NCI-H774 (cell line): Measurements from ENCODE around the gene FHAD1.

ENCODE experiments used
- DNase-seq: peaks from one replicate; lab custom pipeline; 2025; lab: John Stamatoyannopoulos, UW

FHAD1 gene

DNA sequence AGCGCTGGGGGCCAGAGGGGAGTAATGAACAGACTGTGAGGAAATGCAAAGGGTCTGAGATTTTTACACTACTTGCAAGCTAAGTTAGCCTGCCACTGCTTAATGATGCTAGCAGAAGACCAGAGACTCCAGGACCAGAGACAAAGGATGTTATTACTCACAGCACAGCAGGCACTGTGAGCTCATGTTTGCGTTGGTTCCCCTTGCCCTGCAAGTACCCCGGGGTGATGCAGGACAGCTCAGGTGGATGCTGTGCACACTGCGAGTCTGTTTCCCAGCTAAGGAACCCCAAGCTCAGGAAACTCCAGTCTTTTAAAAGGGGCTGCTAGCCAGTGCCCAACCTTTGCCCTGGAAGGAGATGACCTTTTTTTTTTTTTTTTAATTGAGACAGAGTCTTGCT is 1.2 kb downstream of the FHAD1 start:
- no peak for DNase-seq

DNA sequence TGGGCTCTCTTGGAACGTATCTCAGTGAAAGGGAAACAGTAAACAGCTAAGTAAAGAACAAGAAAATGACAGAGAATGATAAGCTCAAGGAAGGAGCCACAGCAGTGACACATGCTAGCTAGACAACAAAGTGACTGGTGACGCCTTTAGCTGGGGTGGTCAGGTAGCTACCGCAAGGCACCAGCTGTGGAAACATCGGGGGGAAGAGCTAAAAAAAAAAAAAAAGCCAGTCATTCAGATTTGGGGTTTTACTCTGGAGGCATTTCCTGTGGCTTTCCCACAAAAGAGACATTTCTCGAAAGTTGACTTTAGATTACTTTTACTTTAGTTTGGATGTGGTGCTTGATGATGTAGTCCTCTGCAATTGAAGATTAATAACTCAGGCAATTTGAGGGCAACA is 2.1 kb downstream of the FHAD1 start:
- no peak for DNase-seq

DNA sequence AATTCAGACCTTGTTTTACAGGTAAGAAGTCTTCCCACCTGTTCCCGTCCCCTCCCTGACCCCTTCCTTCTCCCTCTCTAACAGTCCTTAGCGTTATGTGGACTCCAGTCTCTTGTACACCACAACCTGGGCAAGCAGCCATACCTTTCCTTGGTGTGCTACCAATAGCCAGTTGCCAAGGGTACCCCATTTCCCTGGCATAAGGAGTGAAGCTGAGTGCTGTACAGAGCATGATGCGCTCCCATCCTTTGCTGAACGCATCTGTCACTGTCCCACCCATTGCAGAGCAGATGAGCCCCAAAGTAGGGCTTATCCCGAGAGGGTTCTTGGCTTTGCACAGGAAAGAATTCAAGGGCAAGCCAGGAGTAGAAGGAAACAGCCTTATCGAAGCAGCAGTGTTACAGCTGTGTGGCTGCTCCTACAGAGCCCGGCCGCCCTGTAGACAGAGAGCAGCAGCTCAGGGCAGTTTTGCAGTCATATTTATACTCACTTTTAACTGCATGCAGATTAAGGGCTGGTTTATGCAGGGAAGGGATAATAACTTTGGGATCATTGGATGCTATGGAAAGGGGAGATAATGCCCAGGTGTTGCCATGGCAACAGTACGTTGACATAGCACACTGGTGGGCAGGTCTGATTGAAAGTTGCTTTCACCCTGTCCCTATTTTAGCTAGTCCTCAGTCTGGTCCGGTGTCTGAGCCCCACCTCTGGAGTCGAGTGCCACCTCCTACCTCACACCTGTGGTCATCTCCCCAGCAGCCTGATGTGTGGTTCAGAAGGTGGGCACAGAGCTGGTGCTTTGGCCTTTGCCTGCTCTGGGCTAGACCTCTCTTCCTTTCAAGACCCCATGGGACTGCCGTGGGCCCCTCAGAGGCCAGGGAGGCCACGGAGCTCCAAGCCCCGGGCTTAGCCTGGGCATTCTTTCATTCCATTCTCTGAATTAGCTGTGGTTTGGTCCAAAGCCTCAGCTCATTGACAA is 5.1 kb downstream of the FHAD1 start:
- no peak for DNase-seq

DNA sequence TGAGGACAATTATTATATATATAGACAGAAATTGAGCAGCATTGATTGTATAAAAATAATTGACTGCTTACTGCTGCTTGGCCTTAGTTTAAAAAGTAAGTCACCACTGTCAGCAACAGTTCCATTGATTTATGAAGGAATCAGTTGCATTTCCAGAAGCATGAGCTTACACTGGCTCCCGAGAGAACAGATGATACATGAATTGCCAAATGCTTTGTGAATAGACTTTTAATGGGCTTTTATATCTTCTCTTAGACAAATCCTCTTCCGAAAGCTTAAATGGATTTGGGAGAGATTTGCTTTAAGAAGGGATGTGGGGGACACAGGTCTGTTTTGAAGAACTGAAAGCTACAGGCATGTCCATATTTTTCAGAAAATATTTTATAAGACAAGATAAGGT is 7.5 kb downstream of the FHAD1 start:
- no peak for DNase-seq

DNA sequence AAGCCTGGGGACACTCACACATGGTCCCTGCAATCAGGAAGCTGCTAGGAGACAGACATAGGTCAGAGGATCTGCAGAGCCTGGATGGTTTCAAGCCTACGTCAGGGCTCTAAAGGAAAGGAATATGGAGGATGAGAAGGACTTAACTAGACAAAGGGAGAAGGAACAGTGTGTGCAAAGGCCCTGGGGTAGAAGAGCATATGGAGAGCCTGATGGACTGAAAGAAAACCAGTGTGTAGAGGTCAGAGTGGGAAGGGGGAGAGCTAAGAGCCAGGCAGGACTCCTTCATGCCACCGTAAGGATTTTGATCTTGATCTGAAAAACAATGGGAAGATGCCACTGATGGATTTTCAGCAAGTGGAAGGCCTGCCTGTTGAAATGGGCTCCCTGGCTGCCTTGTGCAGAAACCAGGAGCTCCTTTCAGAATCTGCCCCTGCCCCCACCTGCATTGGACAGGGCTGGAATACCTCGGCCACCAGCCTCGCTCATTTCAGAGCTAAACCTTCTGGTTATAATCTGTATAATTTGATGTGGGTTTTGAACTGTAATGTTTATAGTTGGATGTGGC is 8.6 kb downstream of the FHAD1 start:
- no peak for DNase-seq

DNA sequence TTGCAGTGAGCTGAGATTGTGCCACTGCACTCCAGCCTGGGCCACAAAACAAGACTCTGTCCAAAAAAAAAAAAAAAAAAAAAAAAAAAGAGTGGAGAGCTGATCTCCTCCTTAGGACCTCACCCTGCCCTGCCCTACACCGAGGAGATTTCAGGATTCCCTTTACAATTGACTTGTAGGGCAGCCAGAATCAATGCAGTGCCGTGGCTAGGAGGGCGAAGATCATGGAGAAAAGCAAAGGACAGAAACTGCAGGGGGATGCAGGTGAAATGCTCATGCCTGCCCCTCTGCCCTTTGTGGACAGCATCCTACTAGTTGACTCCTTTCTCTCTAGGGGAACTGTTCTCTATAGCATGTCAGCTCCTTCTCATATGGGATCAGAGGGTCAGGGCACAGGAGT is 9.6 kb downstream of the FHAD1 start:
- DNase-seq: no peak

DNA sequence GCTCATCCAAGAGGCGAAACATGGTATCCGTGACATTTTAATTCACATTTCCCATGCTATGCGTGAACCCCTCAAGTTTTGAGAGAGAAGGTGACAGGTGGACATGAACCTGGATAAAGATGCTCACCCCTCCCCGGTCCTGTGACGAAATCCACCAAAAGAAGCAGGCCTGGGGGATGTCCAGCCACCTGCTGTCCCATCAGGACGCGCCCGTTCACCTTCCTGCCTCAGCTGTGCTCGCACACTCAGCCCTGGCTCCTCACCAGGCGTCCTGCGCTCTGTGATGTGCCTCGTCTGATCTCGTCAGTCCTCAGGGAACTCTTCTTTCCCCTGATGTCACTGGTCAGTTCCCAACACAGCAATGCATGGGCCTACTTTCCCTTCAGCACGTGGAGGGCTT is 10.3 kb downstream of the FHAD1 start:
- DNase-seq: no peak

DNA sequence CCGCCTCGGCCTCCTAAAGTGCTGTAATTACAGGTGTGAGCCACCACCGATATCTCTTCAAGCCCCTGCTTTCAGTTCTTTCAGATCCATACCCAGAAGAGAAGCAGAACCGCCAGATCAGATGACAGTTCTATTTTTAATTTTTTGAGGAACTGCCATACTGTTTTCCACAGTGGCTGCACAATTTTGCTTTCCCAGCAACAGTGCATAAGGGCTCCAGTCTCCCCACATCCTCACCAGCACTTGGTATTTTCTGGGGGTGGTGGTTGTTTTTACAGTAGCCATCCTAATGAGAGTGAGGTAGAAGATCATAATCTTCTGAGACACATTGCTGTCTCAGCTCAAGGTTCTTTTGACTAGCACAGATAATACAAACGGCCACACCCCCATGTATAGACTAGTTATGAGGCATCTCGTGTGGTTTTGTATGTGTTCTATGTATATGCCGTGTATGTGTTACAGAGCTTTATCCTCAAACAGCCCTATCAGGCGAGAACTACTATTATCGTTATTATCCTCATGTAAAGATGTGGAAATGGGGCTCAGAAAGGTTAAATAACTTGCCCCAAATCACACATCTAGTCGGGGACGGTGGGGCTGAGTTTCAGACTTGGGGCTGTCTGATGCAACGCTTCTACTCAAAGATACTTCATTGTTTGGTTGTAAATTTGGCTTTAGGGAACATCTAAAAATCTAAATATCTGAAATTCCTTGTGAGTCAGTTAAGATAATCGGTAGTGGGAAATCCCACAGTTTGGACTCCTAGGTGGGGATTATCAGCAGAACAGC is 12.0 kb downstream of the FHAD1 start:
- DNase-seq: no peak

DNA sequence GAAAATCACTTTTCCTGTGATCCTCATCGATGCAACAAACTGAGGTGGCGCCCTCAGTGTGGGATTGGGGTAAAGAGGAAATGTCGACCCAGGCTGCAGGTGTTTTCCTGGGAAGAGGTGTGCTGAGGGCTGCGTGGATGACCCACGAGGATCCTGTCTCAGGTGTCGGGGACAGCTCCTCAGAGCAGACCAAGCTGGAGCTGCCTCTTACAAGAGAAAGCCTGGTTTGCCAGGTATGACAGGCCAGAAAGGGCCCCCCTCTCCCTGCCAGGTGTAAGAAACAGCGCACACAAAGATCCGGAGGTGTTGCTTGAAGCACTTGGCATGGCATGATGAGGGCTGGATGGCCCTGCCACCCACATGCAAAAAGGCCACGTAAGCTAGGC is 12.6 kb downstream of the FHAD1 start:
- DNase-seq: no peak

DNA sequence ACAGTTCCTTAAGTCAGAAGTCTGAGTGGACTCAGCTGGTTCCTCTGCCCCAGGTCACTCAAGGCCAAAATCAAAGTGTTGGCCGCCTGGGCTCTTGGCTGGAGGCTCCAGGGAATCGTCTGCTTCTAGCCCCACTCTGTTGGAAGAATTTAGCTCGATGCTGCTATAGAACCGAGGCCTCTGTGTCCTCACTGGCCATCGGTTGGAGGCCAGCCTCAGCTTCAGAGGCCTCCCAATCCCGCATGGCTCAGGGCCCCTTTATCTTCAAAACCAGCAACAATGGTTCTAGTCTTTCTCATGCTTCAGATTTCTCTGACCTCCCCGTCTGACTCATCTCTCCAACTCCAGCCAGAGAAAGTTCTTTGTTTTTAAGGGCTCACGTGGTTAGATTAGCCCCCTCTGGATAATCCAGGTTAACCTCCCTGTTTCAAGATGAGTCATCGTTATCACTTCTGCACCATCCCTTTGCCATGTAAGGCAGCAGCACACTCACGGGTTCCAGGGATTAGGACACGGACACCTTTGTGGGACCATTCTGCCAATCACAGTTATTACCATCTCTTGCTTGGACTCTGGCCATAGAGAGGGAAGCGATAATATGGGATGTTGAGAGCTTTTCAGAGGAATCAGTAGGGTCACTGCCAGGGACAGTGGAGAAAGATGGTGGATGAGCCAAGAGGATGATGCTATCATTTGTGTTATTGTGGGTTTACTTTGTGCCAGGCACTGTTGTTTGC is 13.6 kb downstream of the FHAD1 start:
- DNase-seq: no peak

DNA sequence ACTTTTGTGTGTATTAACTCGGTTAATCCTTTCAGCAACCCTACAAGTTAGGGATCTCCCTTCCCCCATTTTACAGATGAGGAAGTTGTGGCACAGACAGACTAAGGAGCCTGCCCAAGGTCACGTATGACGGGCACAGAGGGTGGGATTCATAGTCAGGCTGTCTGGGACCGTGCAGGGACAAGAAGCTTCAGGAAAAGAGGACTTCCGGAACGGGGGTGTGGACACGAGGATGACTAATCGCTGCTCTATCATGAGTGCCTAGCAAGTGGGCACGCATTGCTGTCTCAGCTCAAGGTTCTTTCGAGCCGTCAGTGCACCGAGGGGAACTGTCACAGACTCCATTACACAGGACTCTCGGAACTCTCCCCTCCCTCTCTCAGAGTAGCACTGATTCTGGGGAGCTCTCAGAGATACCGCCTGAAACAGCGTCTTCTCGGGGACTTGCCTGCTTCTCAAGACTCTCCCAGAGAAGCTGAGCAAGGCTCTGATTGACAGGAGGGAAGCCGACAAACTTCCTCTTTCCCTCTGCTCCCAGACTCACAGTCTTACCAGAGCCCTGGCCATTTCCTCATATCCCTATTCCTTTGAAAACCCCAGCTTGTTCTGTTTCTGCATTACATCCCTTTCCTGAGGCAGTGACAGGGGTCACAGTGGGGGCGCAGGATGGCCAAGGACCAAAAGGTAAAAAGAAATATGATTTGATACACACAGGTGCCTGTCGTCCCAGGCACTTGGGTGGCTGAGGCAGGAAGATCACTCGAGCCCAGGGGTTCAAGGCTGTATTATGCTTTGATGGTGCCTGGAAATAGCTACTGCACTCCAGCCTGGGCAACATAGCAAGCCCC is 14.4 kb downstream of the FHAD1 start:
- DNase-seq: no peak

DNA sequence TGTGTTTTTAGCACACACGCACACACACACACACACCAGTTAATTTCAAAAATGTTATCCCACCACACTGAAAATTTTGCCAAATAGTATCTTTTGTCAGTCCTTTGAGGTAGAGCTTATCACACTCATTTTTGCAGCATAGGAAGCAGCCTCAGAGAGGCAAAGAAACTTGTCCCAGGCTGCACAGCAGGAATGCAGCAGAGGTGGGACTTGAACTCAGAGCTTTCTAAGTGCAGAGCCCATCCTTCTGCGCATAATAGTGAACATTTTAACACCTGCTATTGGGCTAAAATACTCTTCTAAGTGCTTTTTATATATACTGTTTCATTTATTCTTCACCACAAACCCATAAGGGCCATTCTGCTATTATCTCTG is 15.0 kb downstream of the FHAD1 start:
- no peak for DNase-seq

DNA sequence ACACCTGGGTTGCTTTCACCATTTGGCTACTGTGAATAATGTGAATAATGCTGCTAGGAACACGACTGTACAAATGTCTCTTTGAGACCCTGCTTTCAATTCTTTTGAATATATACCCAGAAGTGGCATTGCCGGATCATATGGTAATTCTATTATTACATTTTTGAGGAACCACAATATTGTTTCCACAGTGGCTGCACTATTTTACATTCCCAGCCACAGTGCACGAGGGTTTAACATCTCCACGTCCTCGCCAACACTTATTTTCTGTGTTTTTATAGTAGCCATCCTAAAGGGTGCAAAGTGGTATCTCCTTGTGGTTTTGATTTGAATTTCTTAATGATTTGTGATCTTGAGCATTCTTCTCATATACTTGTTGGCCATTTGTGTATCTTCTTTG is 15.7 kb downstream of the FHAD1 start:
- DNase-seq: no peak

DNA sequence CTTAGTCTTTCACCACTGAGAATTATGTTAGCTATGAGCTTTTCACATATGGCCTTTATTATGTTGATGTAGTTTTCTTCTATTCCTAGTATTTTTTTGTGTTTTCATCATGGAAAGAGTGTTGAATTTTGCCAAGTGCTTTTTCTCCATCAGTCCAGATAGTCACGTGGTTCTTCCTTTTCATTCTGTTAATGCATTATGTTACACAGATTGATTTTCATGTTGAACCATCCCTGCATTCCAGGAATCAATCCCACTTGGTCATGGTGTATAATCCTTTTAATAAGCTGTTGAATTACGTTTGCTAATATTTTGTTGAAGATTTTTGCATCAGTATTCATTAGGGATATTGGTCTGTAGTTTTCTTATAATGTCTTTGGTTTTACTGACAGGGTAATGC is 17.7 kb downstream of the FHAD1 start:
- no peak for DNase-seq

DNA sequence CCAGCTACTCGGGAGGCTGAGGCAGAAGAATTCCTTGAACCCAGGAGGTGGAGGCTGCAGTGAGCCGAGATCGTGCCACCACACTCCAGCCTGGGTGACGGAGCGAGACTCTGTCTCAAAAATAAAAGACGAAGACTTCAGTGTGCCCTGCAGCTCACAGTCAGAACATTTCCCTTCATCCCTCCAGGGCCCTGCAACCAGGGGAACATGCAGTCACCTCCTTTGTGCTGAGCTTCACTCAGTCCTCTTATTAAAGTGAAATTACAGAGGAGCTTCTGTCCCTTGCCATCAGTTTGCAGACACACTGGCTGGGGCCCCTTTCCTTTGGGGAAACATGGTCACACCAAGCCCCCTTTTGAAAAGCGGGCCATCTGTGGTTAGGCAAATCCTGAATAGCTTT is 24.2 kb downstream of the FHAD1 start:
- no peak for DNase-seq

DNA sequence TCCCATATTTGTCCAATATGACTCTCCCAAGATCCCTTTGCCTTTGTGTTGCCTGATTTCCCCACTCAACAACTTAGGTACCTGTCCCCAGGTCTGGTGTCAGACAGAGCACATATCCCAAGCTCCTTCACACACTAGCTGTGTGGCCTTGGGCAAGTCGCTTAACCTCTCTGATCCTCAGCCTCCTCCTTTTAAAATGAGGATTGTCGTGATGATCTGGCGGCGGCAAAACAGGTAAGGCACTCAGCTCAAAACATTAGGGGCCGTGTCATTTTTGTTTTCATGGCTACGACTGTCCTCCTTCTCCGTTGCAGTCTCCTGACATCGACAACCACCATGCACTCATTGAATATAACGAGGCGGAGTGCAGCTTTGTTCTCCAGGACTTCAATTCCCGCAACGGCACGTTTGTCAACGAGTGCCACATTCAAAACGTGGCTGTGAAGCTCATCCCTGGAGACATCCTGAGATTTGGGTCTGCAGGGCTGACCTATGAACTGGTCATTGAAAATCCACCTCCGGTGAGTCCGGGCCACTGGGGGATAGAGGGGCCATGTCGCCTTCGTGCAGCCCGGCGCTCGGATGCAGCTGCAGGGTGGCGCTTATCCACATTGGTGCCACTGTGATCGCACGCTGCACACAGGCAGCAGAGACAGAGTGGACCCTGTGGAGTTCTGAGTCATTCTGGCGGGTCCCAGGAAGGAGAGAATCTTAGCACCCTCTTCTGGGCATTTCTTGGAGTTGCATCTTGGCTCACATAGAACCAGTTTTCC is 25.2 kb downstream of the FHAD1 start:
- no peak for DNase-seq

DNA sequence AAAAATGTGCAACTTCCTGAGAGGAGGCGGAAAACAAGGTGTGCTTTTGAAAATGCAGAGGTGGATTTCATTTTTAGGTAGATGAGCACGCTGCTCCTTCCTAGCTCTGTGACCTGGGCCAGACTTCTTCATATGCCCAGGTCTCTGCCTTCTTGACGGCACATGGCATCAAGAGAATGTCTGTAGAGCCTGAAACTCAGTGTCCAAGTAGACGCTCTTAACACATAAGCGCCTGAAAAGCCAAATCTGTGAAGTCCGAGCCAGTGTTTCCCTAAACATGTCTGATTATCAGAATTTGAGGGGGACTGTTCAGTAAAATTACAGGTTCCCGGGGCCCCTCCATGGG is 25.7 kb downstream of the FHAD1 start:
- no peak for DNase-seq

DNA sequence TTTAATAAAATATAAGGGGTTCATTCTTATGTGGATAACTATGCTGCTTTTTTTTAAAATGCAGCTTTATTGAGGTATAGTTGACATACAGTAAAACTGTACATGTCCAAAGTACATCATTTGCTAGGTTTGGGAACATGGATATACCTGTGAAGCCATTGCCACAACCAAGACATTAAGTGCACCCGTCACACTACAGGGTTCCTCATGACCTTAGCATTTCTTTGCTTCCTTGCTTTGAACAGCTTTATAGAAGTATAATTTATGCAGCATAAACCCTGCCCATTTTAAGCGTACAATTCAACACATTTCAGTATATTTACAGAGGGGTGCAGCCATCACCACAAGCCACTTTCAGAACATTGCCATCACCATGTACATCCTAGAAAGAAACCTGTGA is 26.3 kb downstream of the FHAD1 start:
- DNase-seq: no peak

DNA sequence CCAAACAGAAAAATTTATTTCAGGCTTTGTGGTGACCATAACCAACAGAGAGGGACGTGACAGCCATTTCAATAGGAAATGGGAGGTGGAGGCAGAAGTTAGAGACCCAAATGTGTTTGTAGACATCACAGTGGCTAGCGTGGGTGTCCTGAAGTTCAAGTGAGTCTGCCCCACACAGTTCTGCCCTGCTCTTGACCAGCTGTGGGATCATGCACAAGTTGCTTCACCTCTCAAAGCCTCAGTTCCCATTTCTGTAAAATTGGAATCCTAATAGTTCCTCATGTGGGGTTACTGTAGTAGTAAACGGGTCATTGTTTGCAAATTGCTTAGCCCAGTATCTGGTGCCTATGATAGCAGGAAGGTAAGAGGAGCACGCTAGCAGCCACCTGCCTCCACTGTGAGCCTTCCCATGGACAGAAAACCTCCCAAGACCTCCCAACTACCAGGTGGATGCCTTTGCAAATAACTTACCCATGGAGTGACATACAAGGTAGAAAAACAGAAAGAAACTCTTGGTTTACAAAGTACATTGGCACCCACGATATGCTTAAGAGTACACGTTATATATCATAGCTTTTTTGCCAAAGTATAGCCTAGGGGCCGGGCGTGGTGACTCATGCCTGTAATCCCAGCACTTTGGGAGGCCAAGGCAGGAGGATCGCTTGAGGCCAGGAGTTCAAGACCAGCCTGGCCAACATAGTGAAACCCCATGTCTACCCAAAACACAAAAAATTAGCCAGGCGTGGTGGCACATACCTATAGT is 29.1 kb downstream of the FHAD1 start:
- DNase-seq: no peak
